Measurements from ENCODE around the gene ELMO1.

Gene ELMO1

DNA sequence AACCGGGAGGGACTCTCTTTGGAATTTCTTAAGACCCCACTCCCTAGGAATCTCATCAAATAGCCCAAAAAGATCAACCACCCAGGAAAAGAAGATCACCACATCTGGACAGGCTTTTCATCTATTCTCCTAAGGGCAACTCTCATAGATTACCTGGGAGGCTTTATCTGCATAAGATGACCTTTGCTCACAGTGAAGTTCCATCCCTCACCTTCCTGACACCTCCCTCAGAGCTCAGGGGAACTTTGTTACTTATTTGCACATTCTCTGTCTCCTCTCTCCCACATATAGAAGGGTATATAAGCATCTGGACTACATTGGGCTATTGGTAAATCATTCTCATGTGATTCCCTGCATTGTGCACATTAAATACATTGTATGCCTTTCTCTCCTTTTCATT lies 80.1 kb downstream of the ELMO1 start:
- DNase-seq (ENCODE audit: low read depth in 2 of 2): no peak

DNA sequence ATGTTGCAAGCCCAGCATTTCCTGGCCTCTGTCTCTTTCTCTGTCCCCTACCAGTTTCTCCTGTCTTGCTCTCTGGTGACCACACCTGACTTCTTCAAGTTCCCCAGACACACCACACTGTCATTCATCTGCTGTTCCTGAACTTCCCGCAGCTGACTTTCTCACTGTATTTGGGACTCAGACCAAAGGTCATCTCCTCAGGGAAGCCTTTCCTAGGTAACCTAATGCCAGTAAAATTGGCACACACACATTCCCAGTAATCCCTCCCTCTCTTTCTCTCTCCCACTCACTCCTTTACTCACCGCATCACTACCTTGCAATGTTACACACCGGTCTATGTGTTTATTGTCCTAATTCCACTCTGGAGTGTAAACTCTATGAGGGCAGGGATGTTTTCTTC lies 81.7 kb downstream of the ELMO1 start:
- DNase-seq (ENCODE audit: low read depth in 2 of 2): no peak

DNA sequence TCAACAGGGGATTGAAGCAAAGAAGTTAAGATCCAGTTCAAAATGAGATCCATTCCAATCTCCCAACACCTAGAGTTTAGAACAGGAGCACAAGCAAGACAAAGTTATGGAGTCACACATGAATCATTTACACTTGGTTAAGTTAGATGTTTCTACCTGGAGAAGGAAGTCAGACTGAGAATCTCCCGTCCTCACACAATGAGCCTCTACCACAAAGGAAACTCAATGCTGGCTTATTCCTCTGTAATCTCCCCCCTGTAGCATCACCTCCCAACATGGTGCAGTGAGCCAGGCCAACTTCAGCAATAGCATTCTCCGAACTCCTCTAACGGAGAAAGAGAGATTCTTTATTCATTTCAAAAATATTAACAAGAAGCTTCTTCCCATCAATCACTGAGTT lies 82.2 kb downstream of the ELMO1 start:
- no peak for DNase-seq (ENCODE audit: low read depth in 2 of 2)

DNA sequence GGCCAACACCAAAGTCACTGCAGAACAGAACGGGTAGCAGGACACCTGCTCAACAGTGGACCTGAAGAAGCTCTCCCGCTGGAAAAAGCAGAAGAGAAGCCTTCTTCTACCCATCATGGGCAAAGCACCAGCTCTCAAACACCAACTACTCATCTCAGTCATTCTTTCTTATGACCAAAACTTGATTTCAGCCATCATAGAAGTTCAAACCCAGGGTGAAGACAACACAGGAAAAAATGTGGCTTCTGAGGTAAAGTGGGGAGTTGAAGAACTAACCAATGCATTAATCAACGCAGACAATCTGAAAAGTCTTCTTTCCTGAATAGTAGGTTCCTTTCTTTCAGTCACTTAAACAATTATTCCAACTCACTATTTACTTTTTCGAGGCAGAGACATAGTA lies 83.3 kb downstream of the ELMO1 start:
- DNase-seq (ENCODE audit: low read depth in 2 of 2): no peak

DNA sequence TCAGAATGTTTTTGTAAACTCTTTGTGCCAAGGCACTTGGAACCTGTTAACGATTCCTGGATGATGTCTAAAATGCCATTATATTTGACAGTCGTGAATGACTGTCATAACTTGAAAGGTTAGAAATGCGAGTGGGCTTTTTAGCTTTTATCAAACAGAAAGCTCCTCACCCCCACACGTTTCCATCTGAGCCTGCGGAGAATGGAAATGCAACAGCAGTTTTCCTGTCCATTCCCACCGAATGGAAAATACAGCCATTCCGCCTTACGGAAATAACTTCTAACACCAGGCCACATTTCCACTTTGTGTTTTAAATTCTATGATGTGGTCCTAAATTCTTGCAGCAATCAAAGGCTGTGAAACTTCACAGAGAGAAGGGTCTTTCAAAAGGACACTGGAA lies 83.8 kb downstream of the ELMO1 start:
- DNase-seq (ENCODE audit: low read depth in 2 of 2): no peak

DNA sequence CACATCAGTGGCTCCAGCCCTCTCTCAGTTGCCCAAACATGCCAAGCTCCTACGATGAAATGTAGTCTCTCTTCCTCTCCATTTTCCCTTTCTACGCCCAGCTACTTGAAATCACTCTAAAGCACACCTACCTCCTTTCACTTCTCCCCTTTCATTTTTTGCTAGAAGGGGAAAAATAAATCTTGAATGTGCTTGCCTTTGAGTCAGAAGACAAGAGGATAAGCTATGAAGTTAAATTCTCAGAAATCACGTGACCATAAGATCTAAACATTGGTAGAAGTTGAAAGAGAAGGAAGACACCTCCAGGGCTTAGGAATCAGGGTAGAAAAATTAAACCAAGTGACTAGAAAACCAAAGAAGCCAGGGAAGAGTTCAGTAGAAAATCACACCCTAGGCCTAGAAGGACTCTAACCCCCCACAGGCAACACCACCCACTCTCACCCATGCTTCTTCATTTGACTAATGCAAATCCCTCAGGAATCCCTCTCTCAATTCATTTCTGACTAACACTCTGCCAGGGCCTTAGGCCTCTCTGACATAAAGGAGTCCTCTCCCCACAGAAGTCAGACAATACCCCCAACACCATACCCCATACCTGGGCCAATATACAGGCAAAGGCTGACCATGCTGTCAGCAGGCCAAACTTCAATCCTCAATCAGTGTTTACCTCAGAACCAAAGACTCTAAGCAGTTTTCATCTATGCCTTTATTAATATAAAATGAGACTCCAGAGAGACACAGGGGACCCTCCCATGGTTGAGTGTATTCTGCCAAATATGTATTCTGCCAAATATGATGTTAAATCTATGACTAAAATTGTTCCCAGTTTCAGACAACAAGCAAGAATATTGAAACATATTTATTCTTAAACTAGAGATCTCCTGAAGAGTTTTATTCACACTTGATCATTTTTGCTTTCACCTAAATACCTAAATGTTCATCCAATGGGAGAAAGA lies 84.8 kb downstream of the ELMO1 start:
- no peak for DNase-seq (ENCODE audit: low read depth in 2 of 2)

DNA sequence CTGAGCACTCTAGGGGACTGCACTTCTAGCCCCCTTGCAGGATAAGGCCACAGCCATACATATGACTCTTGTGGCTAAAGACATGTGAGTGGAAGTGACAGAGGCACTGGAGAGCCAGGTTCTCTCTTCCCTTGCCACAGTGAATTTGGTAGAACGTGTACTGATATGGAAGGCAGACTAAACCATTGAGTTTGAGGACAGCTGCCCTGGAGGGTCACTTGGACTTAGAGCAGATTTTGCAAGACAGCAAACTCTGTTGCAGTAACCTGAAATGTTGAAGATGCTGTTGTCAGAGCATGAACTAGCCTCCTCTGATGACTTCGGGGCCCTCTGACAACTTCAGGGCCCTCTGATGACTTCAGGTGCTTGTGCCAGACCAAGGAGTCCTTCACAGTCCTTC lies 85.9 kb downstream of the ELMO1 start:
- no peak for DNase-seq (ENCODE audit: low read depth in 2 of 2)

DNA sequence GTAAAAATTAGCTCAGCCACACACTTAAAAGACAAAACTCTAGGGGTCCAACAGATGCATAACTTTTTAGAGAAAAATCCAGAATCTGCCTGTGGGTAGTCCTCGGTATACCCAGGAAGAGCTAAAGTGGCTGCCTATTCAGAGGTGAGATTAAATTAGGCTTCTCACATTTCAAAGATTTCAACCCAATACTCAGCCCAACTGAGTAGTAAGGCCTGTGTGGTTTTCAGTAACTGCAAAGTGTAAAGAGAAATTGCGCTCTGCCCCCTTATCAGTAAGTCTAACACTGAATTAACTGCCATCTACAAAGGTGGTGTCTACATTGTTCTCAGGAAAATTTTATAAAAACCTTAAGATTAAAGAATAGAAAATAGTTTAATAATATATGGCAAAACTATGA lies 88.2 kb downstream of the ELMO1 start:
- no peak for DNase-seq (ENCODE audit: low read depth in 2 of 2)

DNA sequence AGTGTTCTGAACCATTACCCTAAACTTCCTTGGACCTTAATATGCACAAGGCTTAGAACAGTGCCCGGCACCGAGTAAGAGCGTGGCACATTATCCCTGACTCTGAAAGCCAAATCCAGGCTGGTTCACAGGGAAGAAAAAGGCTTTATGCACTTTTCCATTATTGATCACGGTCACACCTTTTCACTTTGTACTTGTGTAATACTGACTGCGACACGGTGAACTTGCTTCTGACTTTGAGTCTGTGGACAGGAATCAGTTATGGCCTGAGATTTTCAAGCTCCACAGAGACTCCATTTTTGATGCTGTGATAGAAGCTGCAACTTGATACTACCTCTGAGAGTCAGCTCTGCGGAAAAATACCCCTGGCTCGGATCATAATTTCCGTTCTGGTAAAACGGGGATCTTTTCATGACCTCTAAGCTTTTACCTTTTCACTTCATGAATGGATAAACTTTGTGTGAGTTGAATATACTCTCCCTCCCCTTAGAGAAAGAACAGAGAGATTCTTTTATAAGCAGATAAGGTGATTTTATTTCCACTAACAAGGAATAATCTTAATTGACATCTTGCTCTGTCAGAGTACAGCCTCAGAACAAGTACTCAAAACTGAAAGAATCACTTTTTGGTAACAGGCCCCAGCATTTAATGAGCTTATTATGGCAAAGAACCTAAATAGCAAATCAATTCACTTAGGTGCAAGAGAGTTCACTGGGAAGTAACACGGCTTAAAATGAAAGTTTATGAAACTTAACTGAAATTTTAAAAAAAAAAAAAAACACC lies 88.8 kb downstream of the ELMO1 start:
- DNase-seq (ENCODE audit: low read depth in 2 of 2): no peak

DNA sequence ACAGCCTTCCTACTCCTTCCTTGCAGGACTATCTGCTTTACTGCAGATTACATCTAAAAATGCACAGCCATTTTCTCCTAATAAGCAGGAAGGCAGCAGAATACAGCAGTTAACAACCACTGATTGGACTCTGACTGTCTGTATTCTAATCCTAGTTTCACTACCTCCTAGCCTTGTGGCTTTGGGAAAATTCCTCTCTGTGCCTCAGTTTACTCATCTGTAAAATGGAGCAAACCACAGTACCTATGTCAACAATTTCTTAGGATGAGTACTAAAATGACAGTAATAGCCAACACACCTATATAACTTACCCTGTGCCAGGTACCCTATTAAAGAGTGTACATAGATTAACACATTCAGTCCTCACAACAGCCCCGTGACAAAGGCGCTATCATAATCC lies 89.5 kb downstream of the ELMO1 start:
- no peak for DNase-seq (ENCODE audit: low read depth in 2 of 2)

DNA sequence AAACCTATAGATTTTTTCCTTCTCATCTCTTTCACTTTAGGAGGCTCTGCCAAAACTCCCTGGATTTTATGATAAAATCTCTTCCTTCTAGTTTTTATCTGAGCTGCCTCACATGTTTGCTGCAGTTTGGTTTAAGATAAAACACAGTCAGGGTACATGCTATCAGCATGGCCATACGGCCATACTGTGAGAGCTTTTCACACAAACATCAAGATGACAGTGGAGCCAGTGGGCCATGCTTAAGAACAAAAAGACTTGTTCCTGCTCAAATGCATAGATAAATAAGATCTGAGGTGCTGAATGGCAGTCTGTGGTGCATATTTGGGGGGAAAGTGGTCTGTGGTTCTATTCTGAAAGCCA lies 91.0 kb downstream of the ELMO1 start:
- no peak for DNase-seq (ENCODE audit: low read depth in 2 of 2)

DNA sequence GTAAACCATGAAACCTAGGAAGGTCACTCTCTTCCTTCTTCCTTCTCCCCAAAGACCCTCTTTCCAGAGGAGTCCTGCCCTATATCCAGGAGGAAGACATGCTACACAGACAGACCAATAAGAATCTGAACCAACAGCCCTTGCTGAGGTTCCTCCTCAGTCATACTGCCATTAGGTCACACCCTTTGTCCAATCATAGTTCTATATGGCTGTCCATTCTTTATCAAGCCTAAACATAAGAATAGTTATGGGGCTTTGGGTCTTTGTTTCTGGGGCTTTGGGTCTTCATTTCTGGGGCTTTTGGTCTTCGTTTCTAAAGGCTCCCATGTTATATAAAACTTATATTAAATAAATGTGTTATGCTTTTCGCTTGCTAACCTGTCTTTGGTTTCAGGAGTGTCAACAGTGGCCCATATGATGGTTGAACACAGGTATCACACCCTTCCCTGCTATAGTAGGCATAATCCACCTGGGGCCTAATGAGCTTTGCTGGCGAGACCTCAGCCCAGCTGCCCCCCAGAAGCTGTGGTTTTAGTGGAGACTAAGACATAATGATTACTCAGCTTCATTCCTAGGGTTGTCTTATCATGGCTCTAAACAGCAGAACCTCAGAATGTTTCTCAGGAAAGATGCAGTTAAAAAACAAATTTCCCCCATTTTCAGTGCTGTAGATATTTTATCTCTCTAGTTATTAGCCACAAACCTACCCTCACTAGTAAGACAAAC lies 91.6 kb downstream of the ELMO1 start:
- DNase-seq (ENCODE audit: low read depth in 2 of 2): no peak

DNA sequence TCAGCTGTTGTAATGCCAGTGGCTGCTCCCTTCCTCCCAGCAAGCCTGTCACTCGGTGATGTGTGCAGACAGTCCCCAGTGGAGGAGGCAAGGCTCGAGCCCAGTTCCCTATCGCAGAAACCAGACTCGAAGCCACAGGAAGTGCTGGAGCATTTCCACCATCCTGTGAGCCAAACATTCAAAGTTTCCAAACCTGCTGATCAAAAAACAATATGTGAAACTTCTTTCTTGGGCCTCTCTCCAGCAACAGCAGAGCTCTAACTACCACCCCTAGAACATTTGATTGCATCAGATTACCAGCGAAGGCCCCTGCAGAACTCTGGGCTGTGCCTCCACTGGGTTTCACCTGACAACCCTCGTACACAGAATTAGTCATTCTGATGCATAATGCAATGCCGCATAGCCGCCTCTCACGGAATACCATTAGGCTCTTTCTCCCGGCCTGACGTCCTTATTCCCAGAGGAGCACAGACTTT lies 94.0 kb downstream of the ELMO1 start:
- peak in 1 of 2 donors; percentile 37 for DNase-seq (ENCODE audit: low read depth in 2 of 2)

DNA sequence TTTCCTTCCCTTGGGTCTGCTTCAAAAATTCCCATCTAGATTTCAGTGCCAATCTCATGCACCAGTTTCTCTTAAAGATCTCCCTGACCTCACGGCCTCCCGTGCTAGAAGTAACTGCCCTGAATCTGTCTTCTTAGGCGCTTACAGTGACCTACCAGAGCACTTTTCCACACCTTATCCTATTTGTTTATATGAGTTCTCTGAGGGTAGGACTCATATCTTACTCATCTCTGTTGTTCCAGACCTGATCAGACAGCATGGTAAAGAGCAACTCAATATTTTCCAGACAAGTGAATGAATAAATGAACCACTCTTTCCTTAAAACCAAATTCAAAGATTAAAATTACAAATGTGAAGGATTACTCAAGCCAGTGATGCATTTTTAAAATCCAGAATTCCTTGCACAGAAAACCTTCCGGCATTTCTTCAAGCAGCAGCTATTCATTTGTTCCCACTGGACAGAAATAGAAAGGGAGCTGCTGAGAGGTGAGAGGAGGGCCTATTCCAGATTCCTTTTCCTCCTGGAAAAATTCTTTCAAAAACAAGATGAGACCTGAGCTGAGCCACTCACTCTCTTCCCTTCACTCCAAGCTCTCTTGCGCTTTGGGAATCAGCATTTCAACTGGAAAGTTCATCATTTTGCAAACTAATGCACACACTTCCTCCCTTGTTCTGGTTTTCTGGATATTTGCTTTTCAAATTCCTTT lies 94.6 kb downstream of the ELMO1 start:
- DNase-seq (ENCODE audit: low read depth in 2 of 2): no peak

DNA sequence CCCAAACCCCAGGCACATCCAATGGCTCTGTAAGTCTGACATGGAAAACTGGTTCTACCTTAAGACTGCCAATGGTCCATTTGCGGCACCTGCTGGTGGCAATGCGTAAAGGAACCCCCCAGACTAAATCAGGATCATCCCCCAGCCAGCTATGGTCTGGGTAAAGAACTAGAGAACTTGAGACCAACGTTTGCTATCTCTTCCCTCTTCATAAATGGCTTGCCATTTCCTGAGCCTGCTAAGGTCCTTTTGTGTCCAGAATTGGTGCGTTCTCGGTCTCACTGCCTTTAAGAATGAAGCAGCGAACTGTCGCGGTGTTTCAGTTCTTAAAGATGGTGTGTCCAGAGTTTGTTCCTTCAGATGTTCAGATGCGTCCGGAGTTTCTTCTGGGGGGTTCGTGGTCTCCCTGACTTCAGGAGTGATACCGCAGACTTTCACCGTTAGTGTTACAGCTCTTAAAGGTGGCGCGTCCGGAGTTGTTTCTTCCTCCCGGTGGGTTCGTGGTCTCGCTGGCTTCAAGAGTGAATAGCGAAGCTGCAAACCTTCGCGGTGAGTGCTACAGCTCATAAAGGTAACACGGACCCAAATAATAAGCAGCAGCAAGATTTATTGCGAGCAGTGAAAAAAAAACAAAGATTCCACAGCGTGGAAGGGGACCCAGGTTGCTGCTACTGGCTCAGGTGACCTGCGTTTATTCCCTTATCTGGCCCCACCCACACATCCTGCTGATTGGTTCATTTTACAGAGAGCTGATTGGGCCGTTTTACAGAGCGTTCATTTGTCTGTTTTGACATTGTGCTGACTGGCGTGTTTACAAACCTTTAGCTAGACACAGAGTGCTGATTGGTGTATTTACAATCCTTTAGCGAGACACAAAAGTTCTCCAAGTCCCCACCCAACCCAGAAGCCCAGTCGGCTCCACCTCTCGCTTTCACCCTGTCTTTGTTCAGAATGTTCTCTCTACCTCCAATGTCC lies 95.4 kb downstream of the ELMO1 start:
- DNase-seq (ENCODE audit: low read depth in 2 of 2): peak in 1 of 2 donors; percentile 56

DNA sequence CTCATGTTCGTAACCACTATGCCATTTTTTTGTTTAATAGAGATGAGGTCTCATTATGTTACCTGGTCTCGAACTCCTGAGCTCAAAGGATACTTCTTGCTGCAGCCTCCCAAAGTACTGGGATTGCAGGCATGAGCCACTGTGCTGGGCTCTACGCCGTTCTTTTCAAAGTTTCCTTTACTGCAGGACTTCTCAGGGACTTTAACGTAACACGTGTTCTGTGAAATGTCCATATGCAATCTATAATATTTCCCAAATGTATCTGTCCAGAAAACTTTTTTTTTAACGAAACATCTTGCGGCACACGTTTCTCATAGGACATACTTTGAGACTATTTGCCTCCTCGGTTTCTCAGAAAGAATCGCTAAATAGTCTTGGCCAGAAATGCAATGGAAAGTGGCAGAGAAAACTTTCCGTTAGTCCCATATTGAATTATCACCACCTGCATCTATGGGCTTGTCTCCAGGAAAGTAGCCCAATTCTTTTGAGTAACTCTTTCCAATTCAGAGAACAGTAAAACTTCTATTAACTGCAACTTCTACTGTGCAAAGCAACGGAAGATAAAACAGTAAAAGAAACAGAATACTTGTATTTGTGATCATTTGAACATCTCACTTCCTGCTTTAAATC lies 96.3 kb downstream of the ELMO1 start:
- DNase-seq (ENCODE audit: low read depth in 2 of 2): no peak

DNA sequence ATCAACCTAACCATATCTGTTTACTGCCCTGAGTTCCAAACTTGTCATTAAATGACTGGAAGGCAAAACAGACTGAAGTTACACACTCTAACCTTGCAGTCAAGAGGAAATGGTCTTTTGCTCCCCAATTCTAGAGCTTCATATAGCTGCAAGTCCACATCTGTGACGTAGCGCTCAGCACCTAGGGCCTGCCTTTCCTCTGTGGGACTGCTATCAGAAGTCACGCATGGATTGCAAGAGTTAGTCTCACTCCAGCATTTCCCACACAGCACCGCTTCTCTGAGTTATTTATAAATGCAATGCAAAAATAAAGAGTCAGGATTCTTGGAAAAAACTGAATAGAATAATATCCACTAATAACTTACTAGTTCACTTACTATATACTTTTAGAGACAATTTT lies 96.9 kb downstream of the ELMO1 start:
- DNase-seq (ENCODE audit: low read depth in 2 of 2): no peak

DNA sequence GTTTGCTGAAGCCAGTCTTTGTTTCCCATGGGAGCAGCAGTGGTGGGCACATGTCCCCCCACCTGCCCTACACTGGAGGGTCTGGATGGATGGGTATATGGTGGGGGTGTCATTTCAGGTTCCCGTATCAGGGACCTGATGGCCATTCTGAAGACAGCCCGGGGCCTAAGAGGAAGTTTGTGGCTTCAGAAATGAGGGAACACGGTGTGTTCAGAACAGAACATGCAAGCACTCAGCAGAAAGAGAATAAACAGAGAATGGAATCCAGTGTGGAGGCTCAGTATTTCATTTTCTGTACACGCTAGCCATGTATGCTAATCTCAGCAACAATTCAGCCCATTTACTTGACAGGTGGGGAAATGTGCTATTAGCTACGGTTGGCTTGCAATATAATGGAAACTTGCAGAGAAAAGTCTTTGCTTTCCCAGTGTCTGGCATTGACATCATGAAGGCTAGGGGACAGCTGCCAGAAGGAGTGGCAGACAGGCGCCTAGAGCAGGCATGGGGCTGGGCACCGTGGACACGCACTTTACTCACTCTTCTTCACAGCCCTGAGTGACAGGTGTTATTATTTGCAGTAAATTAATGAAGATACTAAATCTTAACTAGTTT lies 98.6 kb downstream of the ELMO1 start:
- no peak for DNase-seq (ENCODE audit: low read depth in 2 of 2)

DNA sequence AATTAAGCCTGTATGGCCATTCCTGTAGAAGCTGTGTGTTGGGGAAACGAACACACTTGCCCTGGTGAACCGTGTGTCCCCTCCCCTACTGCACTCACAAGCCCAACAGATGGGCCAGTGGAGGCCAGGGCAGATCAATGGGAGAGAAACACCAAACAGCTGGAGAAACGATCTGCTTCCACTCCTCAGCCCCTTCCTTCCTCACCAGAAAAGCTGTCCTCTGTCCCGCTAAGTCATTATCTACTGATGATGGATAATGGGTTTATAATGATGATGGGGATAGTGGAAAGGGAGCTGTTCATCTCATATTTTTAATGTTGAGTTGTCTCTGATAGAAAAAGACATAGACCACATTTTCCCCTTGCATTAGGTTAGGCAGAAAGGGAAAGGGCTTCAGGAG lies 99.7 kb downstream of the ELMO1 start:
- no peak for DNase-seq (ENCODE audit: low read depth in 2 of 2)

DNA sequence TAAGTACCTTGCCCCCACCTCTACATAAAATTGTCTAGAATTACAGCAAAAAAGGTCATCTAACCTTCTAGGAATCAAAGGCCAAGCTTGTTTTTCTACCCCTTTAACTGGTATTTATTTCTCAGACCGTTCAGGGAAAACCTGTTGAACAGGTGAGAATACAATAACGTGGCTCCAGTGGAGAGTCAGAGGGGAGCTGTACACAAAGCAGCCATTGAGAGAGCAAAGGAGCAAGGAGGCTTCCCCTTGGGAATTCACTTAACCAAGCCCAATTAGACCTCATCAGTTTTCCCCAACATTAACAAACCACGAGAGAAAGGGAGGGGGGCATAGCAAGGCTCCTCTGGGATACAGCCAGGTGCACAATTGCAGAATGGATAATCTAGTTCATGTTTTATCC lies 101.9 kb downstream of the ELMO1 start:
- DNase-seq (ENCODE audit: low read depth in 2 of 2): no peak
